ENCODE measurements around the gene RPL29. TPM values are rescaled to one million over a fixed set of nuclear protein-coding genes. Genes with fewer than 3 reads are reported as not detected.

The RPL29 gene
- total and polyA plus RNA-seq, 2 donors (not counting 3 experiments of a cell fraction or from before 2014, with no cell fraction given): 1,236 to 2,177 TPM

DNA sequence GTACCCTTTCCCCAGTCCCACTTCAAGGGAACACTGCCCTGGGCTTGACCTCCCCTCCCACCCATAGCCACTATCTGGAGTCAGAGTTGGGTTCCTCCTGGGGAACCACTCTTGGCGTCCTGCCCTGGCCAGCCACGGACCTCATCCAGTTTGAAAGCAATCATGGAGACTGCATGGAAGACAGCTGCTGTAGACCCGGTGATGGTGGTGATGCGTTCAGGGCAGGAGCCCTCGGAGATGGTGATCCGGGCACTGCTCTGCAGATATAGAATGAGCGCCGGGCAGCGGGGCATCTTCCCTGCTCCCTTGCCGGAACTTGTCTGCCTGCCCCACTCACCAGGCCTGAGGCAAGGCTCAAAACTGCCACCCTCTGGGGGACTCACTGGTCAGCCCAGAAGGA is 35.3 kb downstream of the RPL29 start:
- Histone ChIP-seq H3K4me3 (replicated peaks in 1 of 3; ENCODE audit: insufficient read depth in 1 of 3, low read depth in 1 of 3, low read length in 3 of 3) (no peak overlapping the region), H3K27ac (ENCODE audit: insufficient read depth, low read depth, low read length) (no peak overlapping the region), H3K36me3 (ENCODE audit: control insufficient read depth in 2 of 2, extremely low read depth in 1 of 2, insufficient read depth in 2 of 2, low read length in 2 of 2) (peaks cover 0 to 2% of the 10 kb centered on the region in 2 experiments), H3K4me2 (ENCODE audit: insufficient read depth, low read length) (no peak overlapping the region), H3K27me3 (ENCODE audit: control insufficient read depth in 2 of 2, insufficient read depth in 2 of 2, low read length in 2 of 2) (no peaks in the 10 kb centered on the region), H3K9ac (replicated peaks; ENCODE audit: extremely low read depth, insufficient read depth, low read length) (no peak overlapping the region), H3K4me1 (ENCODE audit: control insufficient read depth, extremely low read depth, insufficient read depth, low read length) (no peaks in the 10 kb centered on the region), H3K79me2 (ENCODE audit: control insufficient read depth, insufficient read depth, low read length) (no peaks in the 10 kb centered on the region), H3K9me1 (replicated peaks; ENCODE audit: control insufficient read depth, extremely low read depth, insufficient read depth, low read length) (no peaks in the 10 kb centered on the region), H2AFZ (ENCODE audit: low read depth, low read length) (no peak overlapping the region), H3K9me3 (replicated peaks; ENCODE audit: control insufficient read depth, insufficient read depth, low read length) (no peaks in the 10 kb centered on the region), H4K20me1 (replicated peaks; ENCODE audit: control insufficient read depth, extremely low read depth, insufficient read depth, low read length) (no peaks in the 10 kb centered on the region)
- TF ChIP-seq JUN (IDR thresholded peaks at IDR 0.05; ENCODE audit: borderline replicate concordance, insufficient read depth, insufficient read length, low read depth): no peak
- no peak for TF ChIP-seq POLR2AphosphoS5 (IDR thresholded peaks at IDR 0.05; ENCODE audit: insufficient read depth, low read depth, low read length)
- TF ChIP-seq, protein P1, sequence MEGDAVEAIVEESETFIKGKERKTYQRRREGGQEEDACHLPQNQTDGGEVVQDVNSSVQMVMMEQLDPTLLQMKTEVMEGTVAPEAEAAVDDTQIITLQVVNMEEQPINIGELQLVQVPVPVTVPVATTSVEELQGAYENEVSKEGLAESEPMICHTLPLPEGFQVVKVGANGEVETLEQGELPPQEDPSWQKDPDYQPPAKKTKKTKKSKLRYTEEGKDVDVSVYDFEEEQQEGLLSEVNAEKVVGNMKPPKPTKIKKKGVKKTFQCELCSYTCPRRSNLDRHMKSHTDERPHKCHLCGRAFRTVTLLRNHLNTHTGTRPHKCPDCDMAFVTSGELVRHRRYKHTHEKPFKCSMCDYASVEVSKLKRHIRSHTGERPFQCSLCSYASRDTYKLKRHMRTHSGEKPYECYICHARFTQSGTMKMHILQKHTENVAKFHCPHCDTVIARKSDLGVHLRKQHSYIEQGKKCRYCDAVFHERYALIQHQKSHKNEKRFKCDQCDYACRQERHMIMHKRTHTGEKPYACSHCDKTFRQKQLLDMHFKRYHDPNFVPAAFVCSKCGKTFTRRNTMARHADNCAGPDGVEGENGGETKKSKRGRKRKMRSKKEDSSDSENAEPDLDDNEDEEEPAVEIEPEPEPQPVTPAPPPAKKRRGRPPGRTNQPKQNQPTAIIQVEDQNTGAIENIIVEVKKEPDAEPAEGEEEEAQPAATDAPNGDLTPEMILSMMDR (IDR thresholded peaks at IDR 0.05; ENCODE audit: extremely low read depth in 1 of 2, insufficient read depth in 1 of 2, low read depth in 1 of 2, low read length in 2 of 2): no peak
- no peak for TF ChIP-seq MYC (IDR thresholded peaks at IDR 0.05; ENCODE audit: low read depth, low read length)
- no peak for TF ChIP-seq FOS (IDR thresholded peaks at IDR 0.05; ENCODE audit: borderline replicate concordance, insufficient read depth, low read length)
- no peak for TF ChIP-seq EZH2 (IDR thresholded peaks at IDR 0.05; ENCODE audit: borderline replicate concordance, low read depth, low read length, severe bottlenecking)
- no peak for DNase-seq (ENCODE audit: low read depth, low spot score)
- ChIA-PET POLR2A (no interaction called here), CTCF (interaction anchor here (4.1 kb wide), 1 partner anchor 13 kb away, joined by 20 read pairs; the partner anchor contains the start of gene ABHD14B)
- BruUV-seq (replicated peaks): no TSS peak
- no peak for FAIRE-seq
- dilution Hi-C loops (cut with MboI; ENCODE audit: extremely low pct_ligation_motif_present, low sequenced_read_pairs): no loop called here
- intact Hi-C loops (cut with micrococcal nuclease): no loop called here

All from endothelial cell of umbilical vein (primary cell).